GM18951 (cell line): Measurements from ENCODE around the gene PCDH9.

ENCODE experiments used
- POLR2A ChIP-seq: IDR thresholded peaks from 4 replicates; pipeline ENCODE4 v1.6.1; 2011; ENCODE audit warnings: mild to moderate bottlenecking; ENCODE audit not compliant: insufficient read length, insufficient read depth; ENCODE audit errors: extremely low read depth
- in situ Hi-C: fragments of 300-500 bp; cut with MboI; formaldehyde crosslinking; loops from one replicate; pipeline ENCODE4 v1.12.0; 2022; ENCODE audit warnings: low sequenced_read_pairs, mixed read lengths, inconsistent platforms; ENCODE audit not compliant: unreplicated experiment

The PCDH9 gene

GRCh38 chr13:67229481-67230403 is at the start of gene PCDH9:
Gene PCDH9, minus strand, starts transcription at chr13:67230336. Its CDS starts 1,896 bp downstream, at chr13:67228440.
- in situ Hi-C loops, result no loop called here
- no peak for TF ChIP-seq POLR2A

- in situ Hi-C loops, result no loop called here
- no peak for TF ChIP-seq POLR2A
Observed at GRCh38 chr13:67278235-67278634, 48.1 kb upstream of the PCDH9 start.

DNA sequence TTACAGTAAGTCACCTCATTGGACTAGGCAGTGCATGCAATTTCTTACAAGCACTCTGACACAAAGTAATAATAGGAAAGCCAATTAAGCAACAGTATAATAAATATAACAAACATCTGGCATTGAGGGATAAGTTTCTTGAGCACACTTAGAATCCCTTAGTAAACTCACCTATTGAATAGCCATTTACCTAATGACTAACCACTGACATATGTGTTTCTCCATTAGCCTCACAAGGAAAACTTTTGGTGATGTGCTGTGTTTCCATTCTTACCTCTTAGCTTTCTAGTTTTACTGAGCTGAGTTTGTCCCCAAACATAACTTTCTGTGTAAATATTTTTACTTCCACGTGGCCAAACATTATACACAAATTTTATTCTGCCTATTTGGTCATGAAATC is 47.4 kb upstream of the PCDH9 start:
- TF ChIP-seq POLR2A, result no peak
- in situ Hi-C loops, result no loop called here

DNA sequence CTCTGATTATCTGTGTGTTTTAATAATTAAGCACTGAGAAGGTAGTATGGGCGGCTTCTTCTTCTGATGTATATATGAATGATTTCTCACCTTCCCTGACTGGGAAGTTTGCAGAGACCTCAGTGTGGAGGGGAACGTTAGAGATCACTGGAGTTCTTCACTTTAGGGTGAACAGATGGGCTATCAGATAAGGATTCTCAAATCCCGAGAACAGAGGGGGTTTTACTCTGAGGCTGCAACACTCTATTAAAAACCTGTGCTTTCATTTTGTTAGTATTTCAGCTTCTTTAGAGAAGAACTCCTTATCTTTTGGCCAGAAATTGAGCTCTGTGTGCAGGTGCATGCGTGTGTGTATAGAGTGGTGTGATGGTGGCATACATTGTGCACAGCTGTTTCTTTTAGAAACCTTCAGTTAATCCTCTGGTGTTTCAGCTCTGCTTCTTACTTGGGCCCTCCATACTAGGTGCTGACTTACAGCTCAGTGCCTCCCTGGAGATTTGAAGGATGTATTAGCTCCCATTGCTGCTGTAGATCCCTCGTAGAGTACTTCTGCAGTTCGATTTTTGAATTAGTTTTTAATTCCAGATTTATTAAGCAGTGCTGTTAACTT is 45.3 kb upstream of the PCDH9 start:
- TF ChIP-seq POLR2A, result no peak
- in situ Hi-C loops, result no loop called here

DNA sequence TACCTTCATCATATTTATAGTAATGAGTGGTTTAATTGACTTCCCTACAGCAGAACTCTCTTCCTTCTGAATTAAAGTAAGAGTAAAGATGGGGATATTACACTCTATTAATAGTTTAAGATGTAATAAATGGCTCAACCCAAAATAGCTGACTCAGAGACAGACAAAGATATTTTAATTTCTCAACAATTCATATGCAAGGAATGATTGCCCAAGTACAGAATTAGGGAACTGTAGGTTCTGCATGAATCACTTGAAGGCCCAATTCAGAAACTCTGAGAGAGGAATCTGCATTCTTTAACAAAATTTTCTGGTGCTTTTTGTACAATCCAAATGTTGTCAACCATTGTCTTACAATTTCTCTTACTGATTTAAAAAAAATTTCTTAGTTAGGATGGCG is 42.9 kb upstream of the PCDH9 start:
- in situ Hi-C loops, result no loop called here

DNA sequence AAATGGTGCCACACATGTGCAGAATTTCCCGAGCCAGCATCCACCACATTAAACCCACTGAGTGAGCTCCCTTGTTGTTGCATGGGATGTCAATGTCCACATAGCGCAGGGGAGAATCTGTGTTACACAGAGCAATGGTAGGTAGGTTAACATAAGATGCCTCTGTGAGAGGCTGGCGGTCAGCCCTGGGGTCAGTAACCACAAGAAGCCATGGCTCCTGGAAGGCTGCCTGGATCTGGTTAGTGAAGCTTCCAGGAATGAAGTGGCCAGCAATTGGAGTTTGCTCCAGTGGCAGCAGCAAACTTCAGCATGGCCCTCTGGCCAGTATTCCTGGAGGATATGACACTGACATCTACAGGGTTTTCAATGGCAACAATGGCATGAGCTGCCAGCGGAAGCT is 37.0 kb upstream of the PCDH9 start:
- in situ Hi-C loops, result no loop called here
- TF ChIP-seq POLR2A, result no peak

More for the DNA sequence above, 42.9 kb upstream of the PCDH9 start:
- TF ChIP-seq POLR2A, result no peak

- no peak for TF ChIP-seq POLR2A
- in situ Hi-C loops, result no loop called here
Observed at GRCh38 chr13:67259208-67259607, 29.1 kb upstream of the PCDH9 start.

DNA sequence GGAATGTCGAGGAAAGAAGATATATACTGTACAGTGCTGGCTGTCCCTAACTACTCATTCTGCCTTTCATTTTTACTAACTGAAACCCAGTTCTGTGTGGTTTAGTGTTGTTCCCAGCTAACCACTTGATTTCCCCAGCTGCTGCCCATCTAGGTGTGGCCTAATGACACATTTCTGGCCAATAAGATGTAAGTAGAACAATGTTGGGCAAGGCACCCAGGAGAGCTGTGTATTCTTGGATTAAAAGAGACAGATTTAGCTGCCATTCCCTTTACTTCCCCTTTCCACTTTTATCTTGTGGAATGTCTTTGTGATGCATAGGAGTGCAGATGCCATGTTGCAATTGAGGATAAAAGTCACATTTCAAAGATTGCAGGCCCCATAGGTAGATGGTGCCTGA is 28.3 kb upstream of the PCDH9 start:
- TF ChIP-seq POLR2A, result no peak
- in situ Hi-C loops, result no loop called here

- in situ Hi-C loops, result no loop called here
Observed at GRCh38 chr13:67238861-67239260, 8.7 kb upstream of the PCDH9 start.

DNA sequence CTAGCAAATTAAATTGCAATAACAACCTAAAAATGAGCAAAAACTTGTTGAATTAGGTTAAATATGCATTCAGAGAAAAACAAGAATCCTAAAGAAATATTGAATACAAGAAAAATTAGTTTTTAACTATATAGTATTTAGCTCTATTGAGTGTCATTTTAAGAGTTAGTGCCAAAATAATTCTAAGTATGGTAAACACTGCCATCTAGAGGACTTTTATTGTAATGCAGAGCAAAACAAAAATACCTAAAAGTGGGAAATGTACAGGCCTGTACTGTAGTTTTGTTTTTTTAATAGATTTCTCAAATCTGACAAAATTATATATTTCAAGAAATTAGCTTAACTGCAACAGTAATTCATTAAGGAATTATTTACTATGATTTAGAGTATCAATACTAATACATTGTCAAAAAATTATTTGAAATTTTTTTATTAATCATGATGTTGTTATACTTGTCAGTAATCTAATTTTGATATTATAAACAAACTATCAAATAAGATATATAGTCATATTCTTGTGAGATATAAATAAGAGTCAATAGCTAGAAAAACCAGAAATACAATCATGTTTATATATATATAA is 8.2 kb upstream of the PCDH9 start:
- no peak for TF ChIP-seq POLR2A
- in situ Hi-C loops, result no loop called here

More at GRCh38 chr13:67238861-67239260, 8.7 kb upstream of the PCDH9 start:
- no peak for TF ChIP-seq POLR2A

DNA sequence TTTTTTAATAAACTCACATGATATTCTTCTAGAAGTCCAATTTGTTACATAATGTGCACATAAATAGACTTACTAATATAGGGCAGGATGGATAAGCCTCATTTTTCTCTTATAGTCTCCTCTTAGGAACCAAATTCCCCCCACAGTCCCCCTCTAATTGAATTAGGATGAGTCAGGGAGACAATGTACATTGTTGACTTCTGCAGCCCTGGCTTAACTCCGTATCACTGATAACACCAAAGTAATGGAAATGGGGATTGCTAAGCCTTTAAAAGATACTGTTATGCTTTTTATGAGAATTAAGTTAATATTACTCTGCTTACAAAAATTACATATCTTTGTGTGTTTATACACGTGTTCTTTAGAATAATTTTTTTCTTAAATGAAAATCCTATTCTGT is 5.1 kb upstream of the PCDH9 start:
- TF ChIP-seq POLR2A, result no peak
- in situ Hi-C loops, result no loop called here

DNA sequence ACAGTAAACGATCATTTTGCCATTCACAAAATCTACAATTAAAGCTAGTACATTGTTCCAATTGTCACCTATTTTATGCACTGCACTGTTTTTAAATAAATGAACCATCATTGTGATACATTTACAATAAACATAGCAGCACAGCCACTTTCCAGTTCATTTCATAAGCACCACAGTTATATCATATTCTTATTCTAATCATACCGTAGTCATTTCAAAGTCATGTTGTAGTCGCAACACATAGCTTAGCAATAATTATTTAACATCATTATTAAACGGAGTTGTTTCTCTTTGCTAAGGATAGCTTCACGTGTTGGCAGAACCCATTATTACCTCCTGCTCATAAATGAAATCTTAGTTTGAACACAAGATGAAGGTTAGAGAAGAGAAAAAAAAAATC is 2.2 kb upstream of the PCDH9 start:
- in situ Hi-C loops, result no loop called here
- no peak for TF ChIP-seq POLR2A

GRCh38 chr13:67231289-67232000 is 1.3 kb upstream of the PCDH9 start:
- in situ Hi-C loops, result no loop called here
- no peak for TF ChIP-seq POLR2A
